ENCODE results near the gene NUTM2G.
"Not testable (repeated sequence)": the region's sequence is repeated elsewhere in the genome, so short reads cannot be mapped to it uniquely, and the experiment has no call there.

The NUTM2G gene

GRCh38 chr9:96928543-96928942 lies at the start of gene NUTM2G:
TSS of gene NUTM2G (plus strand) at chr9:96928843. CDS start at chr9:96929025, 182 bp downstream.
- DNase-seq = not testable (repeated sequence)

- DNase-seq = no peak
Measured at GRCh38 chr9:96883922-96884321, 44.7 kb upstream of the NUTM2G start.

GRCh38 chr9:96884443-96884842 lies 44.2 kb upstream of the NUTM2G start:
- DNase-seq = no peak

- DNase-seq = no peak
Measured at GRCh38 chr9:96885424-96885823, 43.2 kb upstream of the NUTM2G start.

- DNase-seq = no peak
Measured at GRCh38 chr9:96888591-96888990, 40.1 kb upstream of the NUTM2G start.

- no peak for DNase-seq
Measured at GRCh38 chr9:96892131-96892530, 36.5 kb upstream of the NUTM2G start.

- not testable (repeated sequence) for DNase-seq
Measured at GRCh38 chr9:96900010-96900409, 28.6 kb upstream of the NUTM2G start.

- not testable (repeated sequence) for DNase-seq
Measured at GRCh38 chr9:96904947-96905722, 23.5 kb upstream of the NUTM2G start.

- not testable (repeated sequence) for DNase-seq
Measured at GRCh38 chr9:96908479-96908878, 20.2 kb upstream of the NUTM2G start.

GRCh38 chr9:96915539-96915938 lies 13.1 kb upstream of the NUTM2G start:
- not testable (repeated sequence) for DNase-seq

- DNase-seq = not testable (repeated sequence)
Measured at GRCh38 chr9:96916531-96916930, 12.1 kb upstream of the NUTM2G start.

- not testable (repeated sequence) for DNase-seq
Measured at GRCh38 chr9:96918550-96918949, 10.1 kb upstream of the NUTM2G start.

- DNase-seq = not testable (repeated sequence)
Measured at GRCh38 chr9:96920803-96921202, 7.8 kb upstream of the NUTM2G start.

GRCh38 chr9:96925587-96925986 lies 3.1 kb upstream of the NUTM2G start:
- not testable (repeated sequence) for DNase-seq

- DNase-seq = not testable (repeated sequence)
Measured at GRCh38 chr9:96931665-96932064, 3.0 kb downstream of the NUTM2G start.

- DNase-seq = not testable (repeated sequence)
Measured at GRCh38 chr9:96934097-96934496, 5.5 kb downstream of the NUTM2G start.

GRCh38 chr9:96934706-96935105 lies 6.1 kb downstream of the NUTM2G start:
- not testable (repeated sequence) for DNase-seq

- not testable (repeated sequence) for DNase-seq
Measured at GRCh38 chr9:96935401-96935800, 6.8 kb downstream of the NUTM2G start.

- DNase-seq = not testable (repeated sequence)
Measured at GRCh38 chr9:96937442-96937841, 8.8 kb downstream of the NUTM2G start.

- not testable (repeated sequence) for DNase-seq
Measured at GRCh38 chr9:96938957-96939665, 10.5 kb downstream of the NUTM2G start.

- DNase-seq = not testable (repeated sequence)
Measured at GRCh38 chr9:96940982-96941381, 12.3 kb downstream of the NUTM2G start.

- not testable (repeated sequence) for DNase-seq
Measured at GRCh38 chr9:96941628-96942027, 13.0 kb downstream of the NUTM2G start.

- not testable (repeated sequence) for DNase-seq
Measured at GRCh38 chr9:96942181-96942580, 13.5 kb downstream of the NUTM2G start.

- not testable (repeated sequence) for DNase-seq
Measured at GRCh38 chr9:96949346-96949745, 20.7 kb downstream of the NUTM2G start.

Data from activated T-cell treated with anti-CD3 and anti-CD28 coated beads for 4 hours (primary cell).